Right hindlimb (tissue), 1 donor: ENCODE measurements around the gene MUCL3.
A peak's percentile ranks its signal among the peaks of the same experiment; 100 is the strongest.
"Not testable (repeated sequence)": the region's sequence is repeated elsewhere in the genome, so short reads cannot be mapped to it uniquely, and the experiment has no call there.

Experiments
- DNase-seq: peaks from one replicate; pipeline ENCODE4 v3.0.0-alpha.2; 2018

MUCL3 gene

GRCh38 chr6:30987304-30987703 is 46.5 kb downstream of the MUCL3 start:
- DNase-seq: no peak

GRCh38 chr6:30988209-30988825 is 47.5 kb downstream of the MUCL3 start:
- no peak for DNase-seq

GRCh38 chr6:30990422-30991086 is 49.8 kb downstream of the MUCL3 start:
- DNase-seq: peak; percentile 26

GRCh38 chr6:30991891-30992290 is 51.1 kb downstream of the MUCL3 start:
- no peak for DNase-seq

- no peak for DNase-seq
Measured at GRCh38 chr6:30997301-30997700, 56.5 kb downstream of the MUCL3 start.

- DNase-seq: no peak
Measured at GRCh38 chr6:30998785-30999184, 58.0 kb downstream of the MUCL3 start.

GRCh38 chr6:31000067-31000860 is 59.5 kb downstream of the MUCL3 start:
- not testable (repeated sequence) for DNase-seq

- no peak for DNase-seq
Measured at GRCh38 chr6:31001281-31001888, 60.6 kb downstream of the MUCL3 start.

GRCh38 chr6:31002471-31002870 is 61.7 kb downstream of the MUCL3 start:
- DNase-seq: no peak
